AG09309 (cell line): ENCODE measurements around the gene RARRES1.

Experiments used
- DNase-seq: peaks from one replicate; pipeline ENCODE4 v3.0.0-alpha.2; 2010; ENCODE audit warnings: low read depth
- H3K4me3 ChIP-seq: 2 replicates; pipeline ENCODE4 v1.5.1; 2011; ENCODE audit warnings: mild to moderate bottlenecking, low read depth, low read length, moderate library complexity; ENCODE audit not compliant: control insufficient read depth
- CTCF ChIP-seq: IDR thresholded peaks from 2 replicates; pipeline ENCODE4 v1.5.1; 2011; ENCODE audit warnings: mild to moderate bottlenecking, low read depth, low read length, inconsistent platforms; ENCODE audit not compliant: insufficient read depth, control insufficient read depth; ENCODE audit errors: missing control alignments

Gene RARRES1

GRCh38 chr3:158671821-158672214, 60.4 kb downstream of the RARRES1 start:
- TF ChIP-seq CTCF, result no peak
- peak overlapping the region; percentile 34 for H3K4me3 ChIP-seq
- DNase-seq, result no peak

- DNase-seq, result peak; percentile 41
- TF ChIP-seq CTCF, result no peak
- H3K4me3 ChIP-seq, result no peak overlapping the region
These were observed 63.8 kb downstream of the RARRES1 start for GRCh38 chr3:158668506-158668905.

- DNase-seq, result no peak
- no peak overlapping the region for H3K4me3 ChIP-seq
- TF ChIP-seq CTCF, result no peak
These were observed 65.8 kb downstream of the RARRES1 start for GRCh38 chr3:158666416-158666815.

- no peak for TF ChIP-seq CTCF
- DNase-seq, result no peak
These were observed 68.4 kb downstream of the RARRES1 start for GRCh38 chr3:158663832-158664231.

GRCh38 chr3:158663246-158663645, 69.0 kb downstream of the RARRES1 start:
- TF ChIP-seq CTCF, result no peak
- DNase-seq, result no peak
- no peak overlapping the region for H3K4me3 ChIP-seq

More at GRCh38 chr3:158663832-158664231, 68.4 kb downstream of the RARRES1 start:
- H3K4me3 ChIP-seq, result no peak overlapping the region

- no peak overlapping the region for H3K4me3 ChIP-seq
- TF ChIP-seq CTCF, result no peak
- DNase-seq, result no peak
These were observed 71.5 kb downstream of the RARRES1 start for GRCh38 chr3:158660711-158661110.
